ENCODE measurements around the gene FOXN4.

FOXN4 gene

DNA sequence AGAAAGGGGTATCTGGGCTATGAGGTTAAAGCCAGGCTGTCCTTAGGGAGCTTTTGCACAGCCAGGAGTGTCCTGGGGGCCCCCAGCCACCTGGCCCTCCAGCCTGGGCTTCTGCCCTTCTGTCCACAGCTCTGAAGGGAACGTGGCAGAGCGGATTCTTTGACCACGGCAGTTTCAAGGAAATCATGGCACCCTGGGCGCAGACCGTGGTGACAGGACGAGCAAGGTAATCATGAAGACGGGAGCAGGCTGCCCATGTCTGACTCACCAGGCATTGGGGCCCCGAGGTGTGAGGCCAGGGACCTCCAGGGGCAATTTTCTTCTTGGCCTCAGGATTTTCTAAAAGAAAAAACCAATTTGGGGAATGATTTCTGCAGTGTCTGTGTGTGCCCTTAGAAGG, 53.1 kb downstream of the FOXN4 start:
- Histone ChIP-seq H2AFZ (ENCODE audit: low read depth, low read length, severe bottlenecking) (no peak overlapping the region), H3K36me3 (ENCODE audit: low read length) (no peaks in the 10 kb centered on the region), H3K79me2 (ENCODE audit: insufficient read depth, low read length) (no peaks in the 10 kb centered on the region), H3K27me3 (ENCODE audit: low read length) (no peaks in the 10 kb centered on the region), H3F3A (ENCODE audit: insufficient read depth) (no peaks in the 10 kb centered on the region), H3K9ac (ENCODE audit: low read length) (no peak overlapping the region), H3K4me3 (ENCODE audit: insufficient read depth, low read length, poor library complexity, severe bottlenecking) (no peak overlapping the region), H3K9me3 (ENCODE audit: insufficient read depth, low read length) (no peaks in the 10 kb centered on the region), H4K20me1 (ENCODE audit: low read depth, low read length) (no peaks in the 10 kb centered on the region), H3K4me2 (ENCODE audit: low read depth, low read length, poor library complexity, severe bottlenecking) (no peak overlapping the region), H3K9me2 (replicated peaks; ENCODE audit: insufficient read depth, low read length) (no peaks in the 10 kb centered on the region), H3K27ac (ENCODE audit: low read depth, low read length) (no peak overlapping the region)
- TF ChIP-seq EZH2phosphoT487 (conservative IDR thresholded peaks at IDR 0.05; ENCODE audit: low read length) = no peak
- TF ChIP-seq CTCF (IDR thresholded peaks at IDR 0.05; ENCODE audit: insufficient read depth, low read length, poor library complexity, severe bottlenecking) = no peak

GRCh38 chr12:109255377-109255776, 53.7 kb downstream of the FOXN4 start:
- Histone ChIP-seq H3K9me2 (replicated peaks; ENCODE audit: insufficient read depth, low read length) (no peaks in the 10 kb centered on the region), H2AFZ (ENCODE audit: low read depth, low read length, severe bottlenecking) (no peak overlapping the region), H3K4me3 (ENCODE audit: insufficient read depth, low read length, poor library complexity, severe bottlenecking) (no peak overlapping the region), H3K36me3 (ENCODE audit: low read length) (no peaks in the 10 kb centered on the region), H3K27ac (ENCODE audit: low read depth, low read length) (no peak overlapping the region), H3K79me2 (ENCODE audit: insufficient read depth, low read length) (no peaks in the 10 kb centered on the region), H3K27me3 (ENCODE audit: low read length) (no peaks in the 10 kb centered on the region), H4K20me1 (ENCODE audit: low read depth, low read length) (no peaks in the 10 kb centered on the region), H3F3A (ENCODE audit: insufficient read depth) (no peaks in the 10 kb centered on the region), H3K9me3 (ENCODE audit: insufficient read depth, low read length) (no peaks in the 10 kb centered on the region), H3K4me2 (ENCODE audit: low read depth, low read length, poor library complexity, severe bottlenecking) (no peak overlapping the region), H3K9ac (ENCODE audit: low read length) (no peak overlapping the region)
- no peak for TF ChIP-seq CTCF (IDR thresholded peaks at IDR 0.05; ENCODE audit: insufficient read depth, low read length, poor library complexity, severe bottlenecking)
- no peak for TF ChIP-seq EZH2phosphoT487 (conservative IDR thresholded peaks at IDR 0.05; ENCODE audit: low read length)

DNA sequence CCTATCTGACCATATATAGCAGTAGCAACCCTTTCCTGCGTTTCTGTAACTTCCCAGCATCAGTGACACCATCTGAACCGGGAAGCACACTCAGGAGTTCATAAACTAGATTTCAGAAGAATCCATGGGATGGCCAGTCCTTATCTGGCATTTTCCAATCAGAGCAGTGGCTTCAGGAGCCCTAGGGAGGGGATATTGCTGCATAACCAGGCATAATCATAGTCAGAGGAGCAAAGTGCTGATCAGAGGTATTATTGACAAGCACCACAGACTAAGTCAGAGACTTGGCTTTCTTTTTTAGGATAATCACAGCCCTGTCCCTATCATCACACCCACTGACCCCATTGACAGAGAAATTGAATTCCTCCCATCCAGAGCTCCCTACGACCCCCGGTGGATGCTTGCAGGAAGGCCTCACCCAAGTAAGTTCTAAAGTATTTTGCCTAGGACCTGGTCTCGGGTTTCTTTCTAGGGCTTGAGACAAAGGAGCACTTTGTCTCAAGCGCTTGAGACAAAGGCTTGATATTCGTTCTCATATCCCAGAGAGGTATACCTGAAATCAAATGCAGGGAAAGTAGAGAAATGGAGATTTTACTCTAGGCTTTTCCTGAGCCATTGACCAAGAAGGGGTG, 55.1 kb downstream of the FOXN4 start:
- Histone ChIP-seq H3K79me2 (ENCODE audit: insufficient read depth, low read length) (no peaks in the 10 kb centered on the region), H3K9me2 (replicated peaks; ENCODE audit: insufficient read depth, low read length) (no peaks in the 10 kb centered on the region), H3K4me2 (ENCODE audit: low read depth, low read length, poor library complexity, severe bottlenecking) (no peak overlapping the region), H3K9ac (ENCODE audit: low read length) (no peak overlapping the region), H3K36me3 (ENCODE audit: low read length) (no peaks in the 10 kb centered on the region), H3K4me3 (ENCODE audit: insufficient read depth, low read length, poor library complexity, severe bottlenecking) (no peak overlapping the region), H3K9me3 (ENCODE audit: insufficient read depth, low read length) (no peaks in the 10 kb centered on the region), H3K27me3 (ENCODE audit: low read length) (no peaks in the 10 kb centered on the region), H4K20me1 (ENCODE audit: low read depth, low read length) (no peaks in the 10 kb centered on the region), H2AFZ (ENCODE audit: low read depth, low read length, severe bottlenecking) (no peak overlapping the region), H3F3A (ENCODE audit: insufficient read depth) (no peaks in the 10 kb centered on the region), H3K27ac (ENCODE audit: low read depth, low read length) (no peak overlapping the region)
- TF ChIP-seq EZH2phosphoT487 (conservative IDR thresholded peaks at IDR 0.05; ENCODE audit: low read length) (no peak), CTCF (IDR thresholded peaks at IDR 0.05; ENCODE audit: insufficient read depth, low read length, poor library complexity, severe bottlenecking) (no peak)
